ENCODE measurements around the gene HTR7. TPM values are rescaled to one million over a fixed set of nuclear protein-coding genes. Genes with fewer than 3 reads are reported as not detected.
"Not testable (repeated sequence)": the region's sequence is repeated elsewhere in the genome, so short reads cannot be mapped to it uniquely, and the experiment has no call there.

The HTR7 gene
- total RNA-seq, 1 donor from 2014 or later, result 0.74 TPM

- TF ChIP-seq CTCF (IDR thresholded peaks at IDR 0.05) (no peak), POLR2AphosphoS5 (IDR thresholded peaks at IDR 0.05; ENCODE audit: insufficient read depth in 1 of 2, low read depth in 1 of 2) (no peak), POLR2A (IDR thresholded peaks at IDR 0.05) (no peak)
- Histone ChIP-seq H3K27ac (no peak overlapping the region), H3K27me3 (no peaks in the 10 kb centered on the region), H3K4me1 (no peaks in the 10 kb centered on the region), H3K4me3 (no peak overlapping the region), H3K36me3 (peaks cover 0 to 47% of the 10 kb centered on the region in 2 donors), H3K9me3 (no peaks in the 10 kb centered on the region)
- intact Hi-C loops (cut with DNase I), result no loop called here
- no peak for DNase-seq (ENCODE audit: extremely low spot score in 2 of 2)
Observed at GRCh38 chr10:90884431-90884830, 26.6 kb upstream of the HTR7 start.

GRCh38 chr10:90880059-90880719 lies 22.4 kb upstream of the HTR7 start:
- H3K27ac ChIP-seq; H3K4me1 ChIP-seq; intact Hi-C loops (cut with DNase I); H3K27me3 ChIP-seq; DNase-seq (ENCODE audit: extremely low spot score in 2 of 2); H3K4me3 ChIP-seq; H3K9me3 ChIP-seq: not testable (repeated sequence)
- H3K36me3 ChIP-seq, result peaks cover 0 to 55% of the 10 kb centered on the region in 2 donors
- peak in 2 of 3 experiments; percentile 30 to 46 for TF ChIP-seq CTCF (IDR thresholded peaks at IDR 0.05)

- H3K36me3 ChIP-seq, result peaks cover 0 to 55% of the 10 kb centered on the region in 2 donors
- no peaks in the 10 kb centered on the region for H3K9me3 ChIP-seq
- no peak for DNase-seq (ENCODE audit: extremely low spot score in 2 of 2)
- H3K27ac ChIP-seq, result no peak overlapping the region
- TF ChIP-seq POLR2AphosphoS5 (IDR thresholded peaks at IDR 0.05; ENCODE audit: insufficient read depth in 1 of 2, low read depth in 1 of 2), result no peak
- TF ChIP-seq POLR2A (IDR thresholded peaks at IDR 0.05), result no peak
- no peak for TF ChIP-seq CTCF (IDR thresholded peaks at IDR 0.05)
- peaks cover 2% of the 10 kb centered on the region for H3K4me1 ChIP-seq
- H3K27me3 ChIP-seq, result no peaks in the 10 kb centered on the region
- intact Hi-C loops (cut with DNase I), result no loop called here
- no peak overlapping the region for H3K4me3 ChIP-seq
Observed at GRCh38 chr10:90879062-90879461, 21.2 kb upstream of the HTR7 start.

GRCh38 chr10:90872648-90873020 lies 14.8 kb upstream of the HTR7 start:
- H3K27ac ChIP-seq, result peak overlapping the region; percentile 65

More at GRCh38 chr10:90872648-90873020, 14.8 kb upstream of the HTR7 start:
- peak overlapping the region; percentile 73 to 80 for H3K4me3 ChIP-seq
- H3K27me3 ChIP-seq, result no peaks in the 10 kb centered on the region
- intact Hi-C loops (cut with DNase I), result no loop called here
- TF ChIP-seq CTCF (IDR thresholded peaks at IDR 0.05) (no peak), POLR2A (IDR thresholded peaks at IDR 0.05) (no peak), POLR2AphosphoS5 (IDR thresholded peaks at IDR 0.05; ENCODE audit: insufficient read depth in 1 of 2, low read depth in 1 of 2) (no peak)
- H3K4me1 ChIP-seq, result peaks cover 26% of the 10 kb centered on the region
- no peak for DNase-seq (ENCODE audit: extremely low spot score in 2 of 2)
- H3K36me3 ChIP-seq, result peaks cover 0 to 18% of the 10 kb centered on the region in 2 donors
- no peaks in the 10 kb centered on the region for H3K9me3 ChIP-seq
